GOT3 (cell line): ENCODE results near the gene NAT16.
"Not testable (repeated sequence)": the region's sequence is repeated elsewhere in the genome, so short reads cannot be mapped to it uniquely, and the experiment has no call there.

Experiments used
- DNase-seq: peaks from one replicate; lab custom pipeline; 2025; ENCODE audit warnings: mixed read lengths; lab: John Stamatoyannopoulos, UW

Gene NAT16

GRCh38 chr7:101156866-101157589, 23.1 kb downstream of the NAT16 start:
- no peak for DNase-seq

DNA sequence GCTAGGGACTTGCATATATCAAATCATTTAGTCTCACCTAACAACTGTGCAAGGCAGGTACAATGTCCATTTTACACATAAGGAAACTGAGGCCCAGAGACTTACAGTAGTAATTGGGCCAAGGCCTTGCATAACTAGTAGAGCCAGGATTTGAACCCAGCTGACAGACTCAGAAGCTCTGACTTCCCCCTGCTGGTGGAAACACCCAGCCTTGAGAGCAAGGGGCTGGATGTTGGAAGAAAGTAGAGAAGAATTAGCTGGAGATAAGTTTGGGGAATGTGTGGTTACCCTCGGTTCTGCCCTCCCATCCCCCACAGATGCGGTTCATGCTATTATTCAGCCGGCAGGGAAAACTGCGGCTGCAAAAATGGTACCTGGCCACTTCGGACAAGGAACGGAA, 23.8 kb downstream of the NAT16 start:
- no peak for DNase-seq

- no peak for DNase-seq
Measured at GRCh38 chr7:101155303-101155702, 24.8 kb downstream of the NAT16 start.

- no peak for DNase-seq
Measured at GRCh38 chr7:101154693-101155102, 25.4 kb downstream of the NAT16 start.

DNA sequence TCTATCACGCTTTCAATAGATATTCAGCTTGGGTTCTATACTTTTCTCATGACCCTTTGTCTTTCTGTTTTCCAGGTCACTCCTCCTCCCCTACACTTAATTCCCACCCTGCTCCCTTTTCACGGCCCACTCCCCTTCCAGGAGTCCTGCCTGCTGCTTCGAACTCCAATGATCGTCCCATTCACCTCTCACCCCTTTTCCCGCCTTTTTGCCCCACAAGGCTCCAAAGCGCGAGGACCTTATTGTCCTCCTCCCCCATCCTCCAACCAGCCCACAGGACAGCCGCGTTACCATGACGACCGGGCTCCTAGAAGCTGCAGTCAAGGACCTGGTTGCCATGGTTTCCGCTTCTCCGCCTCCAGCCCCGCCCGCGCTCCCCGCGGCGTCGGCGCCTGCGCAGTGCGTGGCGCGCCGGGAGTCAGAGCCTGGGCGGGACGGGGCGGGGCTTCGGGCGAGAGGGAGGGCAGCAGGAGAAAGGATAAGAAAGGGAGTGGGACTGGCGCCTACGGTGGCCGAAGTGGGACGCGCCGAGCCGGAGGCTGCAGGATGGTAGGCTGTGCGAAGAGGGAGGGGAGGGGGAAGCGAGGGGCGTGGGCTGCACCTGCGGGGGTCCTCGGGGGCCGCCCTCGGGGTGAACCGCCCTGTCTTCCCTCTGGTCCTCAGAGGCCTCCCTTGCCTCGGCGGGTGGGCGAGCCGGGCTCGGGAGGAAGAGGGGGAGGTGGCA, 26.0 kb downstream of the NAT16 start, which contains the start of gene AP1S1:
Gene AP1S1, plus strand, starts transcription at position 508 of the 724 bp plus-strand sequence. Its CDS starts 39 bp downstream, at position 547.
- DNase-seq: peak; percentile 76

DNA sequence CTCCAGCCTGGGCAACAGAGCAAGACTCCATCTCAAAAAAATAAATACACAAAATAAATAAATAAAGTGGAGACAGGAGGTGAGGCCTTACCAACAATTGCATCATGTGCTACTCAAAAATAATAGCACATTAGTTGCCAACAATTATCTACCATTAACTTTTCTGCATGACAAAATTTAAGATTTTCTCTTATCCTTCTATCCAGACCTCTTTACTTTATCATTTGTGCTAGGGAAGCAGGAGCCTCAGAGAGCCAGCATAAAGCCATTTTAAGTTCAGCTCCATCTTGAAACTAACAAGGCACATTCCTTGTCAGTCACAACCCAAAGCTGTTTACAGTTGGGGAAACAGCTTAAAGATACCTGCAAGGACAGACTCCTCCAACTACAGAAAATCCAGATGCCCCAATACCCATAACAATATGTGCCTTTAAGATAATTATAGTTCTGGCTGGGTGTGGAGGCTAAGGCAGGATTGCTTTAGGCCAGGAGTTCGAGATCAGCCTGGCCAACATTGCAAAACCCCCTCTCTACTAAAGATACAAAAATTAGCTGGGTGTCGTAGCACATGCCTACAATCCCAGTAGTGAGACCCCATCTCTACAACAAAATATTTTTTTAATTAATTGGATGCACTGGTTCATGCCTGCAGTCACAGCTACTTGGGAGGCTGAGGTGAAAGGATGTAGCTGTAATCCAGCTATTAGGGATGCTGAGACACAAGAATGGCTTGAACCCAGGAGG, 28.0 kb downstream of the NAT16 start:
- DNase-seq: no peak

GRCh38 chr7:101140746-101141382, 39.2 kb downstream of the NAT16 start:
- DNase-seq: no peak

GRCh38 chr7:101140339-101140699, 39.8 kb downstream of the NAT16 start:
- DNase-seq: no peak

DNA sequence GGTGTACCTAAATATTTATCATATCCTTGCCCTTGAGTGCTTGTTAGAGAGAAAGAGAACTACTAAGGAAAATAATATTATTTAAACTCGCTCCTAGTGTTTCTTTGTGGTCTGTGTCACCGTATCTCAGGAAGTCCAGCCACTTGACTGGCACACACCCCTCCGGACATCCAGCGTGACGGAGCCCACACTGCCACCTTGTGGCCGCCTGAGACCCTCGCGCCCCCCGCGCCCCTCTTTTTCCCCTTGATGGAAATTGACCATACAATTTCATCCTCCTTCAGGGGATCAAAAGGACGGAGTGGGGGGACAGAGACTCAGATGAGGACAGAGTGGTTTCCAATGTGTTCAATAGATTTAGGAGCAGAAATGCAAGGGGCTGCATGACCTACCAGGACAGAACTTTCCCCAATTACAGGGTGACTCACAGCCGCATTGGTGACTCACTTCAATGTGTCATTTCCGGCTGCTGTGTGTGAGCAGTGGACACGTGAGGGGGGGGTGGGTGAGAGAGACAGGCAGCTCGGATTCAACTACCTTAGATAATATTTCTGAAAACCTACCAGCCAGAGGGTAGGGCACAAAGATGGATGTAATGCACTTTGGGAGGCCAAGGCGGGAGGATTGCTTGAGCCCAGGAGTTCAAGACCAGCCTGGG, 41.8 kb downstream of the NAT16 start:
- peak; percentile 63 for DNase-seq

GRCh38 chr7:101137651-101138212, 42.4 kb downstream of the NAT16 start:
- DNase-seq: no peak

GRCh38 chr7:101134399-101134980, 45.6 kb downstream of the NAT16 start:
- DNase-seq: no peak

DNA sequence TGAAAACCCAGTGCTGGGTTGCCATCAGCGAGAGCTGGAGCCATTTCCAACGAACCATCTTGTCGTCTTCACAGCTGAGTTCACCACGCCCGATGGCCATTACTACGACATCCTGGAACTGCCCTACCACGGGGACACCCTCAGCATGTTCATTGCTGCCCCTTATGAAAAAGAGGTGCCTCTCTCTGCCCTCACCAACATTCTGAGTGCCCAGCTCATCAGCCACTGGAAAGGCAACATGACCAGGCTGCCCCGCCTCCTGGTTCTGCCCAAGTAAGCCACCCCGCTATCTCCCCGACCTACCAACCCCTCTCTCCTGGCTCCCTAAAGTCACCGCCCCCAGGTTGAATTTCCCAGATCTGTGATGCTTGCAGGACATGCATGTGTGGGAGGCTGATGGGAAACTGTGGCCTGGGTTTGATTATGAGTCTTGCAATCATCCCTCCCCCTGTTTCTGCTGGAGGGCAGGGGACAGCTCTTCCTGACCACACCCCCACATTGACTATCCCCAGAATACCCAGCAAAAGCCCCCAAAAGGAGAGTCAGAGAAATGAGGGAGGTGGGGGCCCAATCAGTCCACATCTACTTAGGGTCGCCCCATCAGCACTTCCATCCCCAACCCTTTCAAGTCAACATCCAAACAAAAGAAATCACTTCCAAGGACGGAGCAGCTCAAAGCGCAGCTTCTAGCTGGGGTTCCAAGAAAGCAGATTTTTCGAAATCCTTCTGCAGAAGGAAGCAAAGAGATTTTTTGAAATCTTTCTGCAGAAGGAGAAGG, 46.3 kb downstream of the NAT16 start:
- DNase-seq: no peak

DNA sequence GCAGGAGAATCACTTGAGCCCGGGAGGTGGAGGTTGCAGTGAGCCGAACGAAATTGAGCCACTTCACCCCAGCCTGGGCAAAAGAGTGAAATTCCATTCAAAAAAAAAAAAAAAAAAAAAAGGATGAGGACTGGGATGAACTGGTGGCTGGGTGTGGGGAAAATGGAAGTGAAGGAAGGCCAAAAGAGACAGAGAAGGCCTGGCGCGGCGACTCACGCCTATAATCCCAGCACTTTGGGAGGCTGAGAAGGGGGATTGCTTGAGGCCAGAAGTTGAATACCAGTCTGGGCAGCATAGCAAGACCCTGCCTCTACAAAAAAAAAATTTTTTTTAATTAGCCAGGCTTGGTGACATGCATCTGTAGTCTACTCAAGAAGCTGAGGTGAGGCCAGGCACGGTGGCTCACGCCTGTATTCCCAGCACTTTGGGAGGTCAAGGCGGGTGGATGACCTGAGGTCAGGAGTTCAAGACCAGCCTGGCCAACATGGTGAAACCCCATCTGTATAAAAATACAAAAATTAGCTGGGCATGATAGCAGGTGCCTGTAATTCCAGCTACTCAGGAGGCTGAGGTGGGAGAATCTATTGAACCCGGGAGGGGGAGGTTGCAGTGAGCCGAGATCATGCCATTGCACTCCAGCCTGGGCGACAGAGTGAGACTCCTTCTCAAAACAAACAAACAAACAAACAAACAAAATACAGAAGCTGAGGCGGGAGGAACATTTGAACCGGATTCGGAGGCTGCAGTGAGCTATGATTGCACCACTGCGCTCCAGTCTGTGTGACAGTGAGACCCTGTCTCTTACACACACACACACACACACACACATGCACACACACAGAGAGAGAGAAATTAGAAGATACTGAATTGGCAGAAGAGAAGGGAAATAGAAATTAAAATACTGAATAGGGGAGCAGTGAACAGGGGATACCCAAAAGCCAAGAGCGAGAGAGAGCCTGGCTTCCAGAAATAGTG, 47.2 kb downstream of the NAT16 start:
- not testable (repeated sequence) for DNase-seq

DNA sequence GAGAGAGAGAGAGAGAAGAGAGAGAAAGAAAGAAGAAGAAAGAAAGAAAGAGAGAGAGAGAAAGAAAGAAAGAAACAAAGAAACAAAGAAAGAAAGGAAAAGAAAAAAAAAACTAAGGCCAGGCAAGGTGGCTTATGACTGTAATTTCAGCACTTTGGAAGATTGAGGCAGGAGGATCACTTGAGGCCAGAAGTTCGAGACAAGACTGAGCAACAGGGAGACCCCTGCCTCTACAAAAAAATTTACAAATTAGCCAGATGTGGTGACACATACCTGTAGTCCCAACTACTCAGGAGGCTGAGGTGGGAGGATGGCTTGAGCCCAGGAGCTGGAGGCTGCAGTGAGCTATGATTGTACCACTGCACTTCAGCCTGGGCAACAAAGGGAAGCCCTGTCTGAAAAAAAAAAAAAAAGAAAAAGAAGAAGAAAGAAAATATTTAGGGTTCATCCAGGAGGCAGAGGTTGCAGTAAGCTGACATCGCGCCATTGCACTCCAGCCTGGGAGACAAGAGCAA, 50.4 kb downstream of the NAT16 start:
- DNase-seq: no peak

GRCh38 chr7:101128040-101128834, 51.9 kb downstream of the NAT16 start:
- no peak for DNase-seq

DNA sequence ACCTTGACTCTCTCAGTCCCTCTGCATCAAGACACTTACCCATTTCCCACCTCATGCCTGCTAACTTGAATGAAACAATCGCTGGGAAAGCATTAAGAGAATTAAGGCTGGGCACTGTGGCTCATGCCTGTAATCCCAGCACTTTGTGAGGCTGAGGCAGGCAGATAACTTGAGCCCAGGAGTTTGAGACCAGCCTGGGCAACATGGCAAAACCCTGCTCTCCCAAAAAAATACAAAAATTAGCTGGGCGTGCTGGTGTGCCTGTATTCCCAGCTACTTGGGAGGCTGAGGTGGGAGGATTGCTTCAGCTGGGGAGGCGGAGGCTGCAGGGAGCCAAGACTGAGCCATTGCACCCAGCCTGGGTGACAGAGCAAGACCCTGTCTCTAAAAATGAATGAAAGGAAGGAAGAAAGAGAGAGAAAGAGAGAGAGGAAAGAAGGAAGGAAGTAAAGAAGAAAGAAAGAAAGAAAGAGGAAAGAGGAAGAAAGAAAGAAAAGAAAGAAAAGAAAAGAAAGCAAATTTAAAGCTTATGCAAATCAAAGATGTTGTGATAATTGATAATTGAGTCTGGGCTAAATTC, 52.5 kb downstream of the NAT16 start:
- DNase-seq: no peak

DNA sequence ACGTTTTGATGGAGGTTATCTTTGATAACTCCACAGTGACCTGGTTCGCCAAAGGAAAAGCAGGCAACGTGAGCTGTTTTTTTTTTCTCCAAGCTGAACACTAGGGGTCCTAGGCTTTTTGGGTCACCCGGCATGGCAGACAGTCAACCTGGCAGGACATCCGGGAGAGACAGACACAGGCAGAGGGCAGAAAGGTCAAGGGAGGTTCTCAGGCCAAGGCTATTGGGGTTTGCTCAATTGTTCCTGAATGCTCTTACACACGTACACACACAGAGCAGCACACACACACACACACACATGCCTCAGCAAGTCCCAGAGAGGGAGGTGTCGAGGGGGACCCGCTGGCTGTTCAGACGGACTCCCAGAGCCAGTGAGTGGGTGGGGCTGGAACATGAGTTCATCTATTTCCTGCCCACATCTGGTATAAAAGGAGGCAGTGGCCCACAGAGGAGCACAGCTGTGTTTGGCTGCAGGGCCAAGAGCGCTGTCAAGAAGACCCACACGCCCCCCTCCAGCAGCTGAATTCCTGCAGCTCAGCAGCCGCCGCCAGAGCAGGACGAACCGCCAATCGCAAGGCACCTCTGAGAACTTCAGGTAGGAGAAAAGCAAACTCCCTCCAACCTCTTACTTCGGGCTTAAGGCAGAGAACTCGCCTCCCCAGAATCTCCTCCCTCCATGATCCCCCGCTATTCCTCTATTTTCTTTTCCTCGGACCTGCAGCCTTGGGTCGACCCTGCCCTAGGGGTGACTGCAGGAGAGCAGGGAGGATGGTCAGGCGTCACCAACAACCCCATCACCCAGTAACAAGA, 53.2 kb downstream of the NAT16 start, which contains the start of gene SERPINE1:
Gene SERPINE1, plus strand, starts transcription at position 454 of the 809 bp plus-strand sequence. CDS start 1,290 bp downstream, outside the sequence.
- peak; percentile 94 for DNase-seq
